Measurements from ENCODE around the gene CRNKL1.

CRNKL1 gene

DNA sequence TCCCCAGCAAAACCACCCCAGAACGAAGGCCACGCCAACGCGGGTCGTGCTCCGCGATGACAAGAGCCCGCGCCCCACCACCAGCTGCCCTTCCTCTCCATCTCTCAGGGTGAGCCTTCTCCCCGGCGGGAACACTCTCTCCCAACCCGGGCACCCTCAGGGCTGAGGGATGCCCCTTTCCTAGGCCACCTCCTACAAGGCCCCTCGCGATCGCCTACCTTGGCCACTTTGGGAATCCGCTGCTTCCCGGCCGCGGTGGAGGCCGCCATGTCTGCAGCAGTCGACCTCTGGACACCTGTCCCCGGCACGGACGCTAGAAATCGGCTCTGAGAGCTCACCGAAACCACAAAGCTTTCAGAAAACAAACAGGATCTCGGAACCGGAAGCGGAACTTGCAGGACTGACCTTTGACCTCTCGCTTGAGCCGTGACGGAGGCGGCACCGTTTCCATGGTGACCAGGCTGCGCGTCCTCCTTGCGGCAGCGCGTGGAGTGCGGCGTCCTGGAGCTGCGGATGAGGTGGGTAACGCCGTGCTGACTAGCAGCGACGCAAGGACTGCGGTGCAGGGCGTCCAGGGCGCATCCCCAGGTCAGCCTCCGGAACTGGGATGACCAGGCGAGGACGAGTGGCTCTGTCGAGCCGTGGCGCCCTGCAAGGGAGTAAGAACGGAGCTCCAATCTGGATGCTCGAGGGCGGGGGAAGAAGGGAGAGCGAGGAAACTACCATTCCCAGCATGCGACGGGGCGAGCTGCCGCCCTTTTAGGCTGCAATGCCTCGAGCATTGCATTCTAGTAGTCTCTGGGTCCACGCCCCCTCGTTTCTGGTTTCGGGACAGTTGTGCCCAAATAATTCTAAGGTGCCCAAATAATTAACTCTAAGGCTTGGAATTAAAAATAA, at the start of gene CRNKL1, which contains the start of gene CFAP61:
TSS of gene CRNKL1 (minus strand) at position 393 of the 897 bp plus-strand sequence. CDS start at position 269, 124 bp downstream.
TSS of gene CFAP61 (plus strand) at position 459 of the 897 bp plus-strand sequence. CDS start 4,122 bp downstream, outside the sequence.
- peak; percentile 99 for DNase-seq

DNA sequence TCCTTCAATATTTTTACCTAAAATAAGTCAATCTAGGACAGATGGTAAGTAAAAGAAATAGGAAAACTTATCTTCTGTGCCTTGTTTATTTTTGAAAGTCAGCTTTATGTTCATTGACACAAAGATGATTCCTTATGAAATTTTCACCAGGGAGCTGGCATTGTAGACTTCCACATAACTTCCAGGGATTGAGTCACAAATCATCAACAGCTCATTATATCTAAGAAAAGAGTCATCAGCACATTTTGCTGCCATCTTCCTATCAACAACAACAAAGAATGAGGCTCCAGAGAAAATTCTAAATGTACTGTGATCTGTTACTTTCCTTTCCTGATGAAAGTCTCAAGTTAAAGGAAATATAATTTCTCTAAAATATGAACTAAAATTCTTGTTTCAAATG, 48.6 kb upstream of the CRNKL1 start:
- DNase-seq = no peak

DNA sequence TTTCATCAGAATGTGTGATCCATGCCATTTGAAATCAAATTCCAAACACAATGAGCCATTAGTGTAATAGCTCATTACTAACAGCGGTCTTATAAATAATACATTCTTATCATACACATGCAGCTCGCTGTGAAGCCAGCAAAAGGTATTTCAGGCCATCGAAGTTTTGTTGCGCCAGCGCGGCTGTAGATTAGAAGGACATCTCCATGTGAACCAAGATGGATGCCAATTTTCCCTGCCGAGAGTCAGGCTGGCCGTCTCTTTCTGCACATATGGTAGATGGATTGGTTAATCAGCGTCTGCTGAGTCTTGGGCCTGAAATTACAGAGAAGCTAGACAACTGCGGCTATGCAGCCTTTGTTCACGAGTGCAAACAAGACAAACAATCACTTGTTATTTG, 44.2 kb upstream of the CRNKL1 start:
- DNase-seq = no peak

GRCh38 chr20:20095114-20095872, 43.0 kb upstream of the CRNKL1 start:
- no peak for DNase-seq

GRCh38 chr20:20094410-20094809, 42.1 kb upstream of the CRNKL1 start:
- DNase-seq = no peak

DNA sequence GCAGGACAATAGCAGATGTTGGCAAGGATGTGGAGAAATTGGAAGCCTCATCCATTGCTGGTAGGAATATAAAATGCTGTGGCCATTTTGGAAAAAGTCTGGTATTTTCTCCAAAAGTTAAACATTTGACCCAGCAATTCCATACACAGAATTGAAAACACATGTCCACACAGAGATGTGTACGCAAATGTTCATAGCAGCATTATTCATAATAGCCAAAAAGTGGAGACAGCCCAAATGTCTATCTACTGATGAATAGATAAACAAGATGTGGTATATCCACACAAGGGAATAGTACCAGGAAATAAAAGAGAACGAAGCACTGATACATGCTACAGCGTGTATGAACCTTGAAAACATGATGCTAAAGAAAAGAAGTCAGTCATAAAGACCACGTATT, 40.6 kb upstream of the CRNKL1 start:
- no peak for DNase-seq

DNA sequence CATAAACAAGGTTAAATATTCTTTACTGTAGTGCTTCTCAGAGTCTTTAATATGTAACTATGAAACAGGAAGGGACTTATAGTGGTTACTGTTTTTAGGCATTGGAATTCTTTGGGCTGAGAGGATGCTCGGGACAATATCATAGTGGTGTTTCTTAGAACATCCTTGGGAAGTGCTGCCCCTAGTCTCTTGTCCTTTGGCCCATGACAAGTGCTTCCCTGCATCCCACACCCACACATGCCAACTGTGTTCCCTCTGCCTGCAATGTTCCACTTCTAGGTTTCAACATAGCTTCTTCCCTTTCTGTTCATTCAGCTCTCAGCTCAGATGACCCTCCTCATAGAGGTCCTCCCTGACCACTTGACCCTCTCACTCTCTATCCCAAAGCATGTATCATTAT, 37.7 kb upstream of the CRNKL1 start:
- DNase-seq = no peak

DNA sequence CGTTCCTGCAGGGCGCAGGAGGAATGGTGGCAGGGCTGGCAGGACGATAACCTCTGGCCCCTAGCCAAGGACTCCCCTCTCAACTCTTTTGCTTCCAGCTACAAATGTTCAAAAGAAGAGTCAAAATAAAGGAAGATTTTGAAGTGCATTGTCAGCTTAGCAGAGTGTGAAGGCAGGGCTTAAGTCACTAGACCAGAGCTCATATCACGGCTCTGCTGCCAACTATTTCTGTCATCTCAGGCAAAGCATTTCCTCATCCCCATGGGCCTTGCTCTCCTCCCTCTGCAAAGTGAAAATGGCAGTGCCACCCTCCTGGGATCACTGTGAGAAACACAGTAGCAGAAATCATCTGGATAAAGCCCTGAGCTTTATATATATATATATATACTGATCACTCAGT, 36.8 kb upstream of the CRNKL1 start:
- no peak for DNase-seq

GRCh38 chr20:20085812-20086211, 33.5 kb upstream of the CRNKL1 start:
- DNase-seq = no peak

DNA sequence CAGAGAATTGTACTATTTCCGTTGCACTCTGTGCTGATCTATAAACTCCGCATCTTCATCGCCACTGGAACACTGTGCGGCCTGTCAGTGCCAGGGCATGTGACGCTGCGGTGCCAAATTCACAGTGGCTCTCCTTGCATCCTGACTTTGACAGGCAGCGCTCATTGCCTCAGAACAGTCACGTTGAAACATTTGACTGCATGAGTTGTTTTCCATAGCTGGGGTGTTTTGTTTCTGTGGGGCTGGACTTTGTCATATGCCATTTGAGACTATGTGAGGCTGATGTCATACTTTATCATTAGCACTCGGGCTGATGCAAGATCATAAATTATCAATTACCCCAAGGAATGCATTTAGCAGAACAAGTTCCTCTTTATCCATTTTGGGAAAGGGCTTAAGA, 32.8 kb upstream of the CRNKL1 start:
- no peak for DNase-seq

DNA sequence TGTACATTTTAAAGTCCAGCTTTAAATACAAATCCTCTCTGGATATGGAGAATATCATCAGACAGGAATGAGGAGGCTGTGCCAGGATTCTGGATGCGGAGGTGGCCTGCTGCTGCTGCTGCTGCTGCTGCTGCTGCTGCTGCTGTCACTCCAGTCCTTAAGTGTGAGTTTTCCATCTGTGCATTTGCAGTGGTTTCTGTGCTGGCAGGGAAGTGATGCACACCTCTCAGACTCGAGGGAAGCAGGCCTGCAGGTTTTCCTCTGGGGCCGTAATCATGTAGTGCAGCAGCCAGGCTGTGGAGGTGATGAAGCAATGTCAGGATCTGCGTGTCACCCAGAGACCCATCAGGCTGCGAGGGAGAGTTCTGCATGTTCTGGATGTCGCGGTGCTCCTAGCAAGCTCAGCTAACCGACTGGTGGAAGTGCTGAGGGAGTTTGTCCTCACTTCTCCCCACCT, 32.1 kb upstream of the CRNKL1 start:
- no peak for DNase-seq

DNA sequence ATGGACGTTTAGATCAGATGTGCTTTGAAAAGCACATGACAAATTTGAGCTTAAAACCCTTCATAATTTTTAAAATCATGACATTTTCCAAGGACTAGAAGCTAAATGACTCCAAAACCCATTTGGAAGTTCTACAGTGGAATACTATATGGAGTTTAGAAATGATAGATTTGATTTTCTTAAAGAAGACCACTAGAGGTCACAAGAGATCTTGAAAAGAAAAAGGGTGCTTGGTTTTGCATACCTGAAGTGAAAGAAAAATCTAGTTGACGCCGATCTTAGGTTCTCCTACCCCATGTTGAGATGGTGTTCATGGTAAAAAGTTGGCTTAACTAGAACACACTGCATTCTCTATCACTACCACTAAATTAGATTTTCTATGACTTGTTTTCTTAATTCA, 31.5 kb upstream of the CRNKL1 start:
- DNase-seq = peak; percentile 65

GRCh38 chr20:20079102-20079784, 27.0 kb upstream of the CRNKL1 start:
- DNase-seq = peak; percentile 42

DNA sequence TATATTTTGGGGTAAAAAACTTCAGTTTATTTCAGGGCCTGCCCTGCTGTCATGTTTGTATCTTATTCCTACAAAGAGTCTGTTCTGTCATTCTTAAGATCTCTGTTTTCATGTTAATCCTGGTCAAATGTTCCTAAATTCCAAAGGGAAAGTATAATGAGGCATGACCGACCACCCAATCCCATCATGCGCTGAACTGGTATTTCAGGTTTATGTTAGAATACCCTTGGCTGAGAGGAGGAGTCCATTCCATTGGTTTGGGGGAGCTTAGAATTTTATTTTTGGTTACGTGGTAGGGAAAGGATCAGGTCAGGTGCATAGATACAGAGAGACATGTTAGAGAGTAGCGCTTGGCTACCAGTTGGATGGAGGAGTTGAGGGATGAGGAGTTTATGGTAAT, 25.8 kb upstream of the CRNKL1 start:
- DNase-seq = no peak

DNA sequence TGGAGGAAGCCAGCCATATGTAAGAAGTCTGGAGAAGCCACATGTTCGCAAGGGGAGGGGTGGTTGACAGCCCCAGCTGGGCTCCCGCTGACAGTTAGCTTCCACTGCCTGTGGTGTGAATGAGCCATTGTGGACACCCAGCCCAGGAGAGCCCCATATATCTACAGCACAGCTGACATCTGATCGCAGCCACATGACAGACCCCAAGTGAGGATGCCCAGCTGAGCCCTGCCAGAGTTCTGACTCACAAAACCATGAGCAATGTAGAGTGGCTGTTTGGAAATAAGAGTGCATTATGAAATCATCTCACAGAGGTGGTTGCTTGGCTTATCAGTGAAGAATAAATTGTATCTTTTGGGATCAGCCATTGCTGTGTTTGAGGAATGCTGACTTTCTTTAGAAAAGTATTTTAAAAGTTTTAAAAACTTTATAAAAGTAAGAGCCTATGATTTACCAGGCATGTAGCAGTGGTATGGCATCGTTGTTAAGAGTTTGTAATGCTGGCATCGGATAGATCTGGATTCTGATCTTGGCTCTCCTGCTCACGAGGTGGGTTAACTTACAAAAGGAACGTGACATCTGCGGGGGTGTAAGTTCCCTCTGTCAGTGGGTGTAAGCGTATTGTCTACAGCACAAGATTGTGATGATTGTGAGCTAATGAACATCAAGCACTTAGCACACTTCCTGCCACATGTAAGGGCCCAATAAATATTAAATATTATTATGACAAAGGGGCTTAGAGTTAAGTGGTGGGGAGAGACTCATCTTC, 24.2 kb upstream of the CRNKL1 start:
- no peak for DNase-seq

DNA sequence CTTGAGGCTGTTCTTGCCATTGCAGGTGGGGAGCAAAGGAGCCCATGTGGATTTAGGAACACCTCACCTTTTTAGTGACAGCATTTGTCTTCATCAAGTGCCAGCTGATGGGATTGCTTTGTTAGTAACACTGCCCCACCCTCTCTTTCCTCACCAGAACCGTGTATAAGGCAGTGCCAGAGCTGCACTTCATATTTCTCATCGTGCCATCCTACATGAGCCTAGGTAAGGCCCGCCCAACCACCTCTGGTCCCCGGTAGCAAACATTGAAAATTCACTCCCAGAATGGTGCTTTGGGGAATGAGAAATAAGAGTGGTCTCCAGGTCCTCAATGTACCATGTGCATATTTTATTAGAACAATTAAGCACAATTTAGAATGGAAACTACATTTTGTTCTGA, 22.8 kb upstream of the CRNKL1 start:
- DNase-seq = no peak

DNA sequence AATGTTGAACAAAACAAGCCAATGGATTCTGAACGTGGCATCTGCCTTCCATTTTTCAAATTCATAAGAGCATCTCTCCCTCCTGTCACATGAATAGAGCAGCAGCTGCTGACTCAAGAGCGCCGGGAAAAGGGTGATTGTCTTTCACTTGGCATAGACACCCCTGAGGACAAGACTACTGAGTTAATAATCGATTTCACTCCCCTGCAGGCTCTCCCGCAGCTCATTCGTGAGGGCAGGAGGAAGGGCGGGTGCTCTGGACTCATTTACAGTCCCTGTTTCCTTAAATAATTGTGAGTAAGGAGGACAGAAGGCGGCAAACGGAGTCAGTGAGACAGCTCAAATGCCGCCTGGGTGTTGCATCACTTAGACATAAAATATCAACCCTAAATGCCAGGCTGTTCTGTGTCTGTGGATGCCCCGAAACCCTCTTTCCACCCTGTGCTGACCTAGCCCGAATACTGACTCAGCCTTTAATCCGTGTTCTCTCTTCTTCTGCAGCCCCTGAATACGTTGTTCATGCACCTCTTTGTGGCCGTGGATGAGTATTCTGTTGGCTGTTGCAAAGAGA, 21.6 kb upstream of the CRNKL1 start:
- peak; percentile 86 for DNase-seq

DNA sequence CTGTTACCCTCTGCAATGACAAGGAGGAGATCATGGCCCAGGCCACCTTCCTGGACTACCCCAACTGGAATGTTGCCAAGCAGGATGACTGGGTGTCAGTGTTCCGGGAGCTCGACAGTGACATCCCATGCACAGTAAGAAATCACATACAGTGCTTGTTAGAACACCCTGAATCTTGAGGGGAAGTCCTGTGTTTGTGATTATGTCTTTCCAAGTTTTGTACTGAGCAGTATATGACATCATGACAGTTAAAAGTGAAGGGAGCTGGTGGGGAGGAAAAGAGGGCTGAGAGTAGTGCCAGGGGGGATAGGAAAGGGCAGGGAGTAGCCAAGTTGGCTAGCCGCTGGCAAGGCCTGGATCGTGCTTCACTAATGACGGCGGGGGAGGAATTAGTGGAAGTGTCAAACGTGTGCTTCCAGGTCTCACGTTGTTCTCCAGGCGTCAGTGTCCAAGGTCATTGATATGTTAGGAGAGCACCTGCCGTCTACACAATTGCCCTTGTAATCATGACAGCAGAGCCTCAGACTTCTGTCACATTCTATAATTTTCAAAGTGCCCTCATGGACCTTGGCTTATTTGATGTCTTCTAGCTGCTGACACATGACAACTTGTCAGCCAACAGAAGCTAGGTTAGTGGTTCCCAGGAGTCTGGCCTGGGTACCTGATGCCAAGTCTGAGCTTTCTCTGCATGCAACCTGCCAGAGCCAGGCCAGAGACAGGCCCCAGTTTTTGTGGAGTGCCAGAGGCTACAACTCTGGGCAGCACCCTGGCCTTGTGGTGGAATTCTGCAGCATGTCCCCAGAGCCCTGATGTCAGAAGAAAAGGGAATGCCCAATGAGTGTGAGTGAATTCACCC, 18.8 kb upstream of the CRNKL1 start:
- DNase-seq = no peak

GRCh38 chr20:20065361-20065760, 13.1 kb upstream of the CRNKL1 start:
- DNase-seq = no peak

DNA sequence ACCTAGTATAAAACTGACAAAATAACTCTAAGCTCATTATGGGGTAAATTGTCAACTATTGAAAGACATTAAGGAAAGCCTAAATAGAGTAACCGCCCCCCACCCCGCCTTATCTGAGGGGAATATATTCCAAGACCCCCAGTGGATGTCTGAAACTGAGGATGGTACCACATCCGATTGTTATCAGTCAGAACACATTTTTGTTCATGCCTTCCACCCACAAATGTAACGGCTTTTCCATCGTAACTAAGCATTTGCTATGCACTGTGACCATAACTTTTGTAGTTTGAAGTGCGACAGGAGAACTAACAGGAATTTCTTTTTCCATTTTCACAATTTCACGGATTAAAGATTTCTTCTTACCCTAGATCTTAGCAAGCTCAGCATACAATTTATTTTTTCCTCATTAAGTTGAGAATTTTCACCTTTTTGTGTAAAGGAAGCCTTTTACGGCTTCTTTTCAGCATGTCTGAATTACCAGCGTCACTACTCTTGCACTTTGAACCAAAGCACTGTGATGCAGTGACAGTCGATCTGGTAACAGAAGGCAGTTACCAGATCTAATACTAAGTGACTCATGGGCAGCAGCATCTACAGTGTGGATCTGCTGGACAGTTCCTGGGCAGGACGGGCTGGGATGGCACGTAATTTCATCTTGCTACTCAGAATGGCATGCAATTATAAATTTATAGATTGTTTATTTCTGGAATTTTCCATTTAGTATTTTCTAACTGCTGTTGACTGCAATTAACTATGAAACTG, 11.9 kb upstream of the CRNKL1 start:
- no peak for DNase-seq
